Naive thymus-derived CD4-positive, alpha-beta T cell (primary cell): ENCODE results near the gene IL6R. TPM values are rescaled to one million over a fixed set of nuclear protein-coding genes. Genes with fewer than 3 reads are reported as not detected.

ENCODE experiments used
- ATAC-seq: fragments of 150-1000 bp; cut with Tn5 transposase; 2 replicates; pipeline ENCODE4 v1.10.0; 2021; ENCODE audit warnings: mild to moderate bottlenecking, moderate library complexity
- CTCF ChIA-PET: fragments of 350-600 bp; sonication (Branson Sonifier 250); formaldehyde crosslinking; loops from one replicate; lab custom pipeline; 2021; ENCODE audit warnings: antibody characterized with exemption; lab: Charles Lee
- POLR2A ChIA-PET: fragments of 350-600 bp; sonication (Branson Sonifier 250); formaldehyde crosslinking; loops from one replicate; lab custom pipeline; 2021; ENCODE audit warnings: antibody characterized with exemption, inconsistent platforms; lab: Charles Lee
- DNase-seq, 9 donors: peaks; one replicate each; pipeline versions ENCODE4 v3.0.0 to v3.0.0-alpha.2; 2020 to 2022; ENCODE audit warnings: mixed read lengths in 1 of 9
- H3K27ac ChIP-seq: one replicate; pipeline ENCODE4 v1.7.0; 2013; ENCODE audit warnings: mild to moderate bottlenecking, low read depth, low read length, moderate library complexity
- H3K27me3 ChIP-seq, 2 donors: one replicate each; pipeline ENCODE4 v1.7.0; 2013; ENCODE audit warnings: low read length in 2 of 2, mild to moderate bottlenecking in 2 of 2, moderate library complexity in 2 of 2; ENCODE audit not compliant: control insufficient read depth in 2 of 2, insufficient read depth in 2 of 2
- H3K36me3 ChIP-seq, 3 experiments: 1 replicate in 2 of 3; 2 replicates in 1 of 3; pipeline ENCODE4 v1.7.0; 2013; ENCODE audit warnings: low read length in 3 of 3, mild to moderate bottlenecking in 3 of 3, moderate library complexity in 1 of 3; ENCODE audit not compliant: insufficient read depth in 3 of 3, control insufficient read depth in 2 of 3
- H3K4me1 ChIP-seq, 2 donors: one replicate each; pipeline ENCODE4 v1.7.0; 2013; ENCODE audit warnings: low read length in 2 of 2, mild to moderate bottlenecking in 2 of 2, moderate library complexity in 1 of 2; ENCODE audit not compliant: control insufficient read depth in 2 of 2, insufficient read depth in 2 of 2
- H3K4me3 ChIP-seq: 2 replicates; pipeline ENCODE4 v1.7.0; 2013; ENCODE audit warnings: mild to moderate bottlenecking, low read length
- H3K9me3 ChIP-seq, 3 experiments: 1 replicate in 2 of 3; 2 replicates in 1 of 3; pipeline ENCODE4 v1.7.0; 2013; ENCODE audit warnings: low read length in 3 of 3; ENCODE audit not compliant: control insufficient read depth in 2 of 3
- H3K27ac Mint-ChIP-seq, 9 donors: one replicate each; pipeline ENCODE4 v1.8.0; 2020 to 2022; ENCODE audit warnings: mixed read lengths in 9 of 9, mild to moderate bottlenecking in 8 of 9, moderate library complexity in 5 of 9, inconsistent platforms in 2 of 9
- H3K27me3 Mint-ChIP-seq, 5 donors: one replicate each; pipeline ENCODE4 v1.8.0; 2021 to 2022; ENCODE audit warnings: mixed read lengths in 5 of 5, mild to moderate bottlenecking in 1 of 5
- H3K36me3 Mint-ChIP-seq, 5 donors: one replicate each; pipeline ENCODE4 v1.8.0; 2020 to 2022; ENCODE audit warnings: mixed read lengths in 5 of 5, mild to moderate bottlenecking in 3 of 5, inconsistent platforms in 1 of 5
- H3K4me1 Mint-ChIP-seq, 7 donors: one replicate each; pipeline ENCODE4 v1.8.0; 2020 to 2022; ENCODE audit warnings: mixed read lengths in 7 of 7, mild to moderate bottlenecking in 3 of 7, inconsistent platforms in 1 of 7
- H3K4me3 Mint-ChIP-seq, 10 donors: one replicate each; pipeline ENCODE4 v1.8.0; 2020 to 2022; ENCODE audit warnings: mild to moderate bottlenecking in 10 of 10, mixed read lengths in 10 of 10, moderate library complexity in 6 of 10, inconsistent platforms in 2 of 10
- H3K9me3 Mint-ChIP-seq, 11 donors: one replicate each; pipeline ENCODE4 v1.8.0; 2020 to 2022; ENCODE audit warnings: mixed read lengths in 11 of 11, mild to moderate bottlenecking in 4 of 11, inconsistent platforms in 1 of 11, moderate library complexity in 1 of 11
- intact Hi-C, 2 donors: fragments of 100-400 bp; cut with micrococcal nuclease; formaldehyde crosslinking; loops; one replicate each; pipeline ENCODE4 v1.15.1; 2023
- polyA plus RNA-seq, 2 donors: library from polyadenylated mRNA; unstranded; fragments of 300-500 nt; fragmentation: Illumina TruSeq; gene quantifications; one replicate each; pipeline ENCODE4 v1.2.3, GENCODE V29; 2021
- total RNA-seq, 6 experiments: library from RNA in 5 of 6; stranded (reverse) in 5 of 6; gene quantifications; 1 replicate in 5 of 6; 2 replicates in 1 of 6; pipeline ENCODE4 v1.2.3 and lab custom pipeline; 2021 to 2026

IL6R gene
- total and polyA plus RNA-seq, 7 experiments from 2014 or later: 5.2 to 91.6 (median 77.8) TPM

DNA sequence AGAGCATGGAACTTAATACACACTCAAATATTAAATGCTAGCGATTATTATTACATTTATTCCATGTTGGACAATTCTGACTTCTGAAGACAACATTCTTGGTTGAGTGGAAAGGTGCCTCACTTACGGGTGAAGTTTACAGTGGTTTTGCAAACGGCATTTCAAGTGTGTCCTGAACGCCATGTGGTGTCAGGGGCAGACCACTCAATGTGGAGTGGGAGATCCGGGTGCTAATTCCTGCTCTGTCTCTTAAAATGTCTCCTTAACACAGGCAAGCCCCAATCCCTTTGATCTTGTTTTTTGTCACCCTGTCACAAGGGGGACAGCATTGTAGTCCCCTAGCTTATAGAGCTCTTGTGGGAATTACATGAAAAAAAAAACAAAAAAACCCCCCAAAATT, 91.2 kb downstream of the IL6R start:
- ChIA-PET POLR2A (interaction anchor here (0.6 to 0.9 kb wide), 2 partner anchors 121 to 131 kb away, joined by 3 to 4 read pairs; no protein-coding TSS in a partner anchor), CTCF (interaction anchor here (1.0 to 2.5 kb wide), 3 partner anchors 12 to 161 kb away, joined by 3 to 8 read pairs (median 4); no protein-coding TSS in a partner anchor)

DNA sequence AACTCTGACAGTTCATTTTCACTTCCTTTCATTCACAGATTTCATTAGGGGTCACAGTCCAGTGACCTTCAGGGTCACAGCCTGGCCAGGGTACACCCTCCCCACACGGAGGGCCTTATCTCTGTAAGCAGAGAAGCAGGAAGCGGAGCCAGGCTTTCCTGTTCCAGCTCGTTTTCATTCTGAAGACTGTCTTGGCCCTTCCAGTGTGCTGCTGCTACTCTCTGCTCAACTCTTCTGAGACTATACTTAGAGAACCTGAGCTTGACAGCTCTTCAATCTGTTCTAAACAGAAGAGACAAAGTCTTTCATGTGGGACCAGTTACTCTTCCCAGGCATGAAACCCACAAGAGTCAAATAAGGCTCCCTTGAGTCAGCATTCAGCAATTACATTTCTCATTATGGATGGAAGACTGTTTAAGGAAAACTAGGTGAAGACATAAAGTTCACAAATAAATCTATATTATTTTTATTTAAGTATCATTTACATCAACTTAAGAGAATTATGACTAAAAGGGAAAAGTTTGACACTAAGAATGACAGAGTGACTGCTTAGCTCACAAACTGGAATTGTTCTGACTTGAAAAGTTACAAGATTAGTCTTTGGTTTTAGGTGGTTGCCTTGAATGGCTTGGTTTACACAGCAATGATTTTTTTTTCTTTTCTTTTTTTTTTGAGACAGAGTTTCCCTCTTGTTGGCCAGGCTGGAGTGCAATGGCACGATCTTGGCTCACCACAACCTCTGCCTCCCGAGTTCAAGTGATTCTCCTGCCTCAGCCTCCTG, 92.1 kb downstream of the IL6R start:
- H3K4me1 ChIP-seq: peaks cover 20 to 37% of the 10 kb centered on the region in 2 donors
- no peaks in the 10 kb centered on the region for H3K9me3 ChIP-seq
- H3K36me3 ChIP-seq: no peaks in the 10 kb centered on the region
- Mint-ChIP-seq H3K36me3 (peaks cover 0 to 4% (median 0%) of the 10 kb centered on the region in 5 donors), H3K27me3 (peaks cover 15 to 44% (median 18%) of the 10 kb centered on the region in 5 donors), H3K27ac (peak overlapping the region in 8 of 9 donors; percentile 38 to 92 (median 82)), H3K9me3 (no peaks in the 10 kb centered on the region), H3K4me3 (peak overlapping the region in 9 of 10 donors; percentile 30 to 79 (median 65)), H3K4me1 (peaks cover 19 to 57% (median 47%) of the 10 kb centered on the region in 7 donors)
- intact Hi-C loops: no loop called here
- no peak overlapping the region for H3K27ac ChIP-seq
- H3K4me3 ChIP-seq: no peak overlapping the region
- CTCF ChIA-PET: interaction anchor here (1.0 to 2.5 kb wide), 3 partner anchors 12 to 162 kb away, joined by 3 to 8 read pairs (median 4); no protein-coding TSS in a partner anchor
- ATAC-seq (peak; percentile 69), DNase-seq (peak in 5 of 9 donors; percentile 19 to 37 (median 28))
- H3K27me3 ChIP-seq: peaks cover 0 to 4% of the 10 kb centered on the region in 2 donors
- POLR2A ChIA-PET: interaction anchor here (0.6 to 0.9 kb wide), 3 partner anchors 121 to 574 kb away, joined by 3 to 4 read pairs (median 3); no protein-coding TSS in a partner anchor

More for the DNA sequence above, 91.2 kb downstream of the IL6R start:
- DNase-seq (no peak), ATAC-seq (no peak)
- H3K36me3 ChIP-seq: no peaks in the 10 kb centered on the region
- H3K4me1 Mint-ChIP-seq: peaks cover 24 to 63% (median 49%) of the 10 kb centered on the region in 7 donors
- peaks cover 0 to 4% of the 10 kb centered on the region in 2 donors for H3K27me3 ChIP-seq
- no peaks in the 10 kb centered on the region for H3K9me3 Mint-ChIP-seq
- H3K4me1 ChIP-seq: peaks cover 20 to 38% of the 10 kb centered on the region in 2 donors
- H3K36me3 Mint-ChIP-seq: peaks cover 0 to 4% (median 0%) of the 10 kb centered on the region in 5 donors
- peaks cover 14 to 50% (median 17%) of the 10 kb centered on the region in 5 donors for H3K27me3 Mint-ChIP-seq
- no peak overlapping the region for H3K4me3 ChIP-seq
- H3K27ac ChIP-seq: no peak overlapping the region
- intact Hi-C loops: no loop called here
- no peaks in the 10 kb centered on the region for H3K9me3 ChIP-seq
- peak overlapping the region in 3 of 10 donors; percentile 65 to 79 (median 69) for H3K4me3 Mint-ChIP-seq
- H3K27ac Mint-ChIP-seq: peak overlapping the region in 4 of 9 donors; percentile 53 to 92 (median 77)

DNA sequence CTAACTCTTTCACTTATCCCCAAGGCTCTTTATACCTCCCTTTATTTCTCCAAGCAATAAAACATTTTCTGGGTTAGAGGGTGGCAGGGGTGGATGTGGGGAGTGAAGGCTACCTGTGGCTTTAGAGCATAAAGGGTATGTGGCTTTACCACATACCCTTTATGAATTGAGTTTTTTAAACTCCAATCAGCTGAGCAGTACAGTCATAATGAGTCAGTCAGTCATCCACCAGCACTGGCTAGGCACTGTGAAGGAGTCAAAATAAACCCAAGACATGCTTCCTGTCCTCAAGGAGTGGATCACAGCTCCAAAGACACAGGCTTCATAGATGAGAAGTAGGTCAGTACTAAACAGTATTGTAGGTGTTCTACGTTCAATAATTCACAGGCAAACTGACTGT, 94.3 kb downstream of the IL6R start:
- Histone ChIP-seq H3K27me3 (peaks cover 4 to 5% of the 10 kb centered on the region in 2 donors), H3K36me3 (no peaks in the 10 kb centered on the region), H3K9me3 (no peaks in the 10 kb centered on the region), H3K4me3 (no peak overlapping the region), H3K27ac (no peak overlapping the region), H3K4me1 (peaks cover 0 to 20% of the 10 kb centered on the region in 2 donors)
- Mint-ChIP-seq H3K36me3 (peaks cover 0 to 4% (median 0%) of the 10 kb centered on the region in 5 donors), H3K4me1 (peaks cover 7 to 45% (median 29%) of the 10 kb centered on the region in 7 donors), H3K27ac (no peak overlapping the region), H3K9me3 (peaks cover 0 to 3% (median 0%) of the 10 kb centered on the region in 11 donors), H3K27me3 (peaks cover 16 to 60% (median 28%) of the 10 kb centered on the region in 5 donors), H3K4me3 (no peak overlapping the region)
- ATAC-seq (no peak), DNase-seq (no peak)
- CTCF ChIA-PET: interaction anchor here (1.3 kb wide), 1 partner anchor 19 kb away, joined by 3 read pairs; no protein-coding TSS in a partner anchor
- intact Hi-C loops: no loop called here
- POLR2A ChIA-PET: no interaction called here

DNA sequence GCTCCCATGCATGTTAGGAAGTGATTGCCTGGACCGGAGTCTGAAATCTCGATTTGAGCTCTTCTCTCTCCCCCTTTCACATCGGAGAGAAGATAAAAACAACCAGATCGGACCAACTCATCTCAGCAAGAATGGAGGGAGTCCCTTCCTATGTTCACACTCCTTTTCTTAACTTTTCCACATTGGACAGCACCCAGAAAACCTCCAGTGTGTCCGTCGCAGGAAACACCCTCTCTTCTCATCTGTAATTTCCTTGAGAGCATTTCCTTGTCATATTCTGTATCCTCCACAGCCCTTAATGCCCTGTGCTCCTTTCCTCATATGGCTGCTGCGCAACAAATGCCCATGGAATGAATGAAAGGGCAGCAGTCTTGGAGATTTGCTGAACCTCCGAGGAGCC, 95.4 kb downstream of the IL6R start:
- no peak for DNase-seq
- peaks cover 21 to 67% (median 37%) of the 10 kb centered on the region in 5 donors for H3K27me3 Mint-ChIP-seq
- H3K27ac Mint-ChIP-seq: no peak overlapping the region
- intact Hi-C loops: no loop called here
- peak overlapping the region in 4 of 10 donors; percentile 16 to 71 (median 57) for H3K4me3 Mint-ChIP-seq
- no peak overlapping the region for H3K4me3 ChIP-seq
- peaks cover 4 to 5% of the 10 kb centered on the region in 2 donors for H3K27me3 ChIP-seq
- H3K9me3 ChIP-seq: no peaks in the 10 kb centered on the region
- H3K9me3 Mint-ChIP-seq: peaks cover 0 to 3% (median 0%) of the 10 kb centered on the region in 11 donors
- H3K36me3 Mint-ChIP-seq: peaks cover 0 to 4% (median 0%) of the 10 kb centered on the region in 5 donors
- ChIA-PET CTCF (interaction anchor here (1.3 kb wide), 1 partner anchor 20 kb away, joined by 3 read pairs; no protein-coding TSS in a partner anchor), POLR2A (interaction anchor here (0.5 to 0.6 kb wide), 2 partner anchors 61 to 1543 kb away, joined by 3 to 4 read pairs; no protein-coding TSS in a partner anchor)
- H3K4me1 Mint-ChIP-seq: peaks cover 7 to 40% (median 26%) of the 10 kb centered on the region in 7 donors
- peaks cover 0 to 16% of the 10 kb centered on the region in 2 donors for H3K4me1 ChIP-seq
- H3K27ac ChIP-seq: no peak overlapping the region
- no peak for ATAC-seq
- H3K36me3 ChIP-seq: no peaks in the 10 kb centered on the region

DNA sequence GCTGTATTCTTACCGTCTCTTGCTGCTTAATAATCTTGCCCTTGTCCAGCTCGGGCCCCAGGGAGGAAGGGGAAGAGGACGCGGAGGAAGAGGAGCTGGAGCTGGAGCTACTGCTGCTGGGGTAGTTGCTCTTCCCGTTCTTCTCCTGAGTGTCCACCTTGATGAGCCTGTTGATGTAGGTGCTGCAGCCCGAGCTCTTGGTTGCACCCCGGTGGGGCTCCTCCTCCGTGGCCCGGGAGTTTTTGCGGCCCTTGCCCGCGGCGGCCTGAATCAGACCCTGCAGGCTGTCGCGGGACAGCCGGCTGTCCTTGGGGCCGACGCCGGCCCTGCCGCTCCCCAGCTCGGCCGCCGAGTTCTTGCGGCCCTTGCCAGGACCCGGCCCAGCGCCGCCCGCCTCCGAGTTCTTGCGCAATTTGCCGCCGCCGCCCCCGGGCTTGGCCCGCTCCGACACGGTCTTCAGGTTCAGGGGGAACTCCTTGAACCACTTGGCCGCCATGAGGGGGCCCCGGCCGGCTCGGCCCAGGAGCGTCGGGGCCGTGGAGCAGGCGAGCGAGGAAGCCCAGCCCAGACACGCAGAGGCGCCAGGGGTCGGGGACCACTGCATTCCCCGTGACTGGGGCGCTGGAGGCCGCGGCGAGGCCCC, 96.4 kb downstream of the IL6R start:
- Mint-ChIP-seq H3K4me1 (peaks cover 7 to 29% (median 16%) of the 10 kb centered on the region in 7 donors), H3K4me3 (peak overlapping the region in 9 of 10 donors; percentile 27 to 71 (median 65)), H3K9me3 (peaks cover 0 to 8% (median 0%) of the 10 kb centered on the region in 11 donors), H3K27ac (peak overlapping the region in 1 of 9 donors; percentile 17), H3K27me3 (peaks cover 26 to 73% (median 42%) of the 10 kb centered on the region in 5 donors), H3K36me3 (peaks cover 0 to 4% (median 0%) of the 10 kb centered on the region in 5 donors)
- CTCF ChIA-PET: no interaction called here
- peak; percentile 16 for ATAC-seq
- intact Hi-C loops: no loop called here
- peaks cover 4 to 5% of the 10 kb centered on the region in 2 donors for H3K27me3 ChIP-seq
- POLR2A ChIA-PET: no interaction called here
- no peak overlapping the region for H3K27ac ChIP-seq
- H3K9me3 ChIP-seq: no peaks in the 10 kb centered on the region
- no peak overlapping the region for H3K4me3 ChIP-seq
- peaks cover 0 to 6% of the 10 kb centered on the region in 2 donors for H3K4me1 ChIP-seq
- no peaks in the 10 kb centered on the region for H3K36me3 ChIP-seq
- DNase-seq: peak in 2 of 9 donors; percentile 7 to 33
